Natural killer cell (primary cell): Measurements from ENCODE around the gene PROC. TPM values are rescaled to one million over a fixed set of nuclear protein-coding genes. Genes with fewer than 3 reads are reported as not detected.

Experiments used
- ATAC-seq, 3 donors: fragments of 150-1000 bp in 2 of 3; fragments of 200-7000 bp in 1 of 3; cut with Tn5 transposase; 1 replicate in 1 of 3; 2 replicates in 2 of 3; pipeline ENCODE4 v1.10.0; 2021; ENCODE audit warnings: mild to moderate bottlenecking in 2 of 3, moderate library complexity in 2 of 3
- DNase-seq, 2 donors: peaks; one replicate each; pipeline versions ENCODE4 v3.0.0 to v3.0.0-alpha.2; 2013 to 2021; ENCODE audit warnings: mixed read lengths in 1 of 2
- H3K27ac ChIP-seq: one replicate; pipeline ENCODE4 v1.5.1; 2013; ENCODE audit warnings: mild to moderate bottlenecking, low read length
- H3K27me3 ChIP-seq: one replicate; pipeline ENCODE4 v1.6.1; 2013; ENCODE audit warnings: low read length; ENCODE audit not compliant: control insufficient read depth, insufficient read depth
- H3K36me3 ChIP-seq: one replicate; pipeline ENCODE4 v1.6.1; 2013; ENCODE audit warnings: low read length; ENCODE audit not compliant: control insufficient read depth, insufficient read depth
- H3K4me1 ChIP-seq: one replicate; pipeline ENCODE4 v1.6.1; 2013; ENCODE audit warnings: low read length; ENCODE audit not compliant: control insufficient read depth, insufficient read depth
- H3K4me3 ChIP-seq: one replicate; pipeline ENCODE4 v1.5.1; 2013; ENCODE audit warnings: low read length
- H3K9me3 ChIP-seq: one replicate; pipeline ENCODE4 v1.6.1; 2013; ENCODE audit warnings: low read length; ENCODE audit not compliant: control insufficient read depth, insufficient read depth
- H3K27ac Mint-ChIP-seq, 2 donors: one replicate each; pipeline ENCODE4 v1.8.0; 2022; ENCODE audit warnings: mild to moderate bottlenecking in 2 of 2, mixed read lengths in 2 of 2, moderate library complexity in 1 of 2
- H3K27me3 Mint-ChIP-seq, 2 donors: one replicate each; pipeline ENCODE4 v1.8.0; 2022; ENCODE audit warnings: low read depth in 2 of 2, mixed read lengths in 2 of 2
- H3K36me3 Mint-ChIP-seq: one replicate; pipeline ENCODE4 v1.8.0; 2022; ENCODE audit warnings: mixed read lengths
- H3K4me1 Mint-ChIP-seq, 2 donors: one replicate each; pipeline ENCODE4 v1.8.0; 2022; ENCODE audit warnings: mixed read lengths in 2 of 2
- H3K4me3 Mint-ChIP-seq: one replicate; pipeline ENCODE4 v1.8.0; 2022; ENCODE audit warnings: mild to moderate bottlenecking, moderate library complexity, mixed read lengths
- H3K9me3 Mint-ChIP-seq, 2 donors: one replicate each; pipeline ENCODE4 v1.8.0; 2022; ENCODE audit warnings: mixed read lengths in 2 of 2
- CTCF ChIP-seq: fragments of 200-600 bp; IDR thresholded peaks from one replicate; pipeline ENCODE4 v1.8.0; 2022; ENCODE audit warnings: antibody characterized with exemption
- WGBS: methylation state at CpG from one replicate; pipeline ENCODE4 v1.1.7; 2013; ENCODE audit warnings: missing lambda C conversion rate; ENCODE audit not compliant: insufficient coverage; 5-methylcytosine and 5-hydroxymethylcytosine counted together
- intact Hi-C: fragments of 100-400 bp; cut with micrococcal nuclease; formaldehyde crosslinking; loops from one replicate; pipeline ENCODE4 v1.14.2; 2022
- total RNA-seq, 4 donors: library from RNA; stranded (reverse); fragments of 120-200 nt in 1 of 4; gene quantifications; one replicate each; pipeline versions ENCODE4 v1.2.3 to v1.2.4, GENCODE V29; 2013 to 2022

The PROC gene
- total RNA-seq, 3 donors from 2014 or later (not counting 1 experiment from before 2014, with no cell fraction given) = not detected

GRCh38 chr2:127421116-127421800, 3.0 kb downstream of the PROC start:
- intact Hi-C loops = no loop called here
- Mint-ChIP-seq H3K4me1 (peaks cover 11 to 13% of the 10 kb centered on the region in 2 donors), H3K27ac (no peak overlapping the region), H3K27me3 (peaks cover 35 to 63% of the 10 kb centered on the region in 2 donors), H3K36me3 (no peaks in the 10 kb centered on the region), H3K9me3 (no peaks in the 10 kb centered on the region), H3K4me3 (no peak overlapping the region)
- peaks cover 14% of the 10 kb centered on the region for H3K27me3 ChIP-seq
- ATAC-seq (no peak), DNase-seq (no peak)
- TF ChIP-seq CTCF = no peak
- no peak overlapping the region for H3K27ac ChIP-seq
- no peaks in the 10 kb centered on the region for H3K36me3 ChIP-seq
- H3K9me3 ChIP-seq = no peaks in the 10 kb centered on the region
- WGBS = 91% methylated on average over 15 of the region's 15 CpGs
- no peak overlapping the region for H3K4me3 ChIP-seq
- peaks cover 24% of the 10 kb centered on the region for H3K4me1 ChIP-seq

- Mint-ChIP-seq H3K4me1 (peaks cover 4 to 6% of the 10 kb centered on the region in 2 donors), H3K4me3 (no peak overlapping the region), H3K36me3 (no peaks in the 10 kb centered on the region), H3K27me3 (peaks cover 29 to 58% of the 10 kb centered on the region in 2 donors), H3K27ac (no peak overlapping the region), H3K9me3 (no peaks in the 10 kb centered on the region)
- ATAC-seq (no peak), DNase-seq (no peak)
- H3K4me3 ChIP-seq = no peak overlapping the region
- H3K27ac ChIP-seq = no peak overlapping the region
- peaks cover 14% of the 10 kb centered on the region for H3K27me3 ChIP-seq
- intact Hi-C loops = no loop called here
- no peak for TF ChIP-seq CTCF
- H3K36me3 ChIP-seq = no peaks in the 10 kb centered on the region
- H3K9me3 ChIP-seq = no peaks in the 10 kb centered on the region
- H3K4me1 ChIP-seq = peaks cover 16% of the 10 kb centered on the region
- WGBS = 70% methylated on average over 15 of the region's 16 CpGs
Measured at GRCh38 chr2:127421871-127422558, 3.8 kb downstream of the PROC start.

- 6% methylated on average over 73 of the region's 73 CpGs for WGBS
- Mint-ChIP-seq H3K27ac (no peak overlapping the region), H3K36me3 (no peaks in the 10 kb centered on the region), H3K27me3 (peaks cover 23 to 50% of the 10 kb centered on the region in 2 donors), H3K9me3 (no peaks in the 10 kb centered on the region), H3K4me3 (no peak overlapping the region), H3K4me1 (peaks cover 0 to 5% of the 10 kb centered on the region in 2 donors)
- no peaks in the 10 kb centered on the region for H3K36me3 ChIP-seq
- no peaks in the 10 kb centered on the region for H3K9me3 ChIP-seq
- DNase-seq (peak in 1 of 2 donors; percentile 40), ATAC-seq (peak; percentile 52 to 69 (median 64))
- no peak for TF ChIP-seq CTCF
- H3K4me1 ChIP-seq = peaks cover 15% of the 10 kb centered on the region
- H3K27me3 ChIP-seq = peaks cover 14% of the 10 kb centered on the region
- peak overlapping the region; percentile 19 for H3K4me3 ChIP-seq
- intact Hi-C loops = no loop called here
- H3K27ac ChIP-seq = no peak overlapping the region
Measured at GRCh38 chr2:127422559-127423477, 4.6 kb downstream of the PROC start.
